Dendritic cell treated with granulocyte-macrophage colony-stimulating factor and Interleukin-4, amounts not matched to agents 40 ng/mL and 50 ng/mL, for 4 days (primary cell): ENCODE results near the gene ELF4.
A peak's percentile ranks its signal among the peaks of the same experiment; 100 is the strongest.

Source experiments
- H3K27ac Mint-ChIP-seq: one replicate; pipeline ENCODE4 v1.8.0; 2022; ENCODE audit warnings: mild to moderate bottlenecking, mixed read lengths
- H3K27me3 Mint-ChIP-seq: one replicate; pipeline ENCODE4 v1.8.0; 2022; ENCODE audit warnings: mild to moderate bottlenecking, mixed read lengths
- H3K36me3 Mint-ChIP-seq: one replicate; pipeline ENCODE4 v1.8.0; 2022; ENCODE audit warnings: low read depth, mixed read lengths
- H3K4me1 Mint-ChIP-seq: one replicate; pipeline ENCODE4 v1.8.0; 2022; ENCODE audit warnings: low read depth, mixed read lengths
- H3K4me3 Mint-ChIP-seq: one replicate; pipeline ENCODE4 v1.8.0; 2022; ENCODE audit warnings: mild to moderate bottlenecking, moderate library complexity, mixed read lengths
- H3K9me3 Mint-ChIP-seq: one replicate; pipeline ENCODE4 v1.8.0; 2022; ENCODE audit warnings: mixed read lengths
- intact Hi-C: fragments of 100-400 bp; cut with micrococcal nuclease; formaldehyde crosslinking; loops from one replicate; pipeline ENCODE4 v1.15.0; 2022

Gene ELF4

GRCh38 chrX:130105244-130105643 lies 5.1 kb downstream of the ELF4 start:
- intact Hi-C loops = no loop called here
- H3K27ac Mint-ChIP-seq = no peak overlapping the region

GRCh38 chrX:130103605-130104004 lies 6.7 kb downstream of the ELF4 start:
- intact Hi-C loops = no loop called here
- no peaks in the 10 kb centered on the region for H3K27me3 Mint-ChIP-seq
- H3K27ac Mint-ChIP-seq = no peak overlapping the region
- H3K36me3 Mint-ChIP-seq = peaks cover 63% of the 10 kb centered on the region
- peaks cover 91% of the 10 kb centered on the region for H3K4me1 Mint-ChIP-seq
- no peaks in the 10 kb centered on the region for H3K9me3 Mint-ChIP-seq
- H3K4me3 Mint-ChIP-seq = no peak overlapping the region

More at GRCh38 chrX:130105244-130105643, 5.1 kb downstream of the ELF4 start:
- H3K36me3 Mint-ChIP-seq = peaks cover 70% of the 10 kb centered on the region
- H3K4me3 Mint-ChIP-seq = no peak overlapping the region
- no peaks in the 10 kb centered on the region for H3K9me3 Mint-ChIP-seq
- H3K27me3 Mint-ChIP-seq = no peaks in the 10 kb centered on the region
- peaks cover 80% of the 10 kb centered on the region for H3K4me1 Mint-ChIP-seq

- H3K4me1 Mint-ChIP-seq = peaks cover 76% of the 10 kb centered on the region
- H3K27me3 Mint-ChIP-seq = no peaks in the 10 kb centered on the region
- H3K36me3 Mint-ChIP-seq = peaks cover 45% of the 10 kb centered on the region
- no peaks in the 10 kb centered on the region for H3K9me3 Mint-ChIP-seq
- no peak overlapping the region for H3K27ac Mint-ChIP-seq
- no peak overlapping the region for H3K4me3 Mint-ChIP-seq
- intact Hi-C loops = no loop called here
Measured at GRCh38 chrX:130100180-130100579, 10.1 kb downstream of the ELF4 start.

GRCh38 chrX:130098210-130098552 lies 12.1 kb downstream of the ELF4 start:
- Mint-ChIP-seq H3K27me3 (no peaks in the 10 kb centered on the region), H3K4me3 (no peak overlapping the region), H3K9me3 (no peaks in the 10 kb centered on the region), H3K27ac (peak overlapping the region; percentile 48), H3K36me3 (peaks cover 44% of the 10 kb centered on the region), H3K4me1 (peaks cover 78% of the 10 kb centered on the region)
- intact Hi-C loops = no loop called here

GRCh38 chrX:130097507-130098209 lies 12.6 kb downstream of the ELF4 start:
- H3K4me3 Mint-ChIP-seq = no peak overlapping the region
- peaks cover 44% of the 10 kb centered on the region for H3K36me3 Mint-ChIP-seq
- intact Hi-C loops = no loop called here
- H3K27ac Mint-ChIP-seq = peak overlapping the region; percentile 48
- no peaks in the 10 kb centered on the region for H3K9me3 Mint-ChIP-seq
- H3K4me1 Mint-ChIP-seq = peaks cover 78% of the 10 kb centered on the region
- no peaks in the 10 kb centered on the region for H3K27me3 Mint-ChIP-seq

GRCh38 chrX:130095249-130096030 lies 14.9 kb downstream of the ELF4 start:
- intact Hi-C loops = no loop called here
- H3K27ac Mint-ChIP-seq = no peak overlapping the region
- H3K9me3 Mint-ChIP-seq = no peaks in the 10 kb centered on the region
- peaks cover 25% of the 10 kb centered on the region for H3K36me3 Mint-ChIP-seq
- H3K27me3 Mint-ChIP-seq = no peaks in the 10 kb centered on the region
- H3K4me3 Mint-ChIP-seq = no peak overlapping the region
- H3K4me1 Mint-ChIP-seq = peaks cover 78% of the 10 kb centered on the region

GRCh38 chrX:130094696-130095095 lies 15.6 kb downstream of the ELF4 start:
- H3K4me1 Mint-ChIP-seq = peaks cover 76% of the 10 kb centered on the region

GRCh38 chrX:130093271-130093670 lies 17.0 kb downstream of the ELF4 start:
- H3K4me3 Mint-ChIP-seq = no peak overlapping the region
- H3K4me1 Mint-ChIP-seq = peaks cover 71% of the 10 kb centered on the region
- H3K27ac Mint-ChIP-seq = no peak overlapping the region
- no peaks in the 10 kb centered on the region for H3K27me3 Mint-ChIP-seq
- peaks cover 21% of the 10 kb centered on the region for H3K36me3 Mint-ChIP-seq
- intact Hi-C loops = no loop called here
- no peaks in the 10 kb centered on the region for H3K9me3 Mint-ChIP-seq

More at GRCh38 chrX:130094696-130095095, 15.6 kb downstream of the ELF4 start:
- intact Hi-C loops = no loop called here
- Mint-ChIP-seq H3K4me3 (no peak overlapping the region), H3K9me3 (no peaks in the 10 kb centered on the region), H3K27me3 (no peaks in the 10 kb centered on the region), H3K27ac (no peak overlapping the region), H3K36me3 (peaks cover 25% of the 10 kb centered on the region)

GRCh38 chrX:130091980-130092522 lies 18.2 kb downstream of the ELF4 start:
- no peaks in the 10 kb centered on the region for H3K9me3 Mint-ChIP-seq
- intact Hi-C loops = no loop called here
- H3K27me3 Mint-ChIP-seq = no peaks in the 10 kb centered on the region
- H3K4me1 Mint-ChIP-seq = peaks cover 76% of the 10 kb centered on the region
- peak overlapping the region; percentile 82 for H3K27ac Mint-ChIP-seq
- peak overlapping the region; percentile 55 for H3K4me3 Mint-ChIP-seq
- H3K36me3 Mint-ChIP-seq = peaks cover 26% of the 10 kb centered on the region

GRCh38 chrX:130090364-130090763 lies 19.9 kb downstream of the ELF4 start:
- H3K4me1 Mint-ChIP-seq = peaks cover 84% of the 10 kb centered on the region
- H3K9me3 Mint-ChIP-seq = no peaks in the 10 kb centered on the region
- peaks cover 28% of the 10 kb centered on the region for H3K36me3 Mint-ChIP-seq
- no peaks in the 10 kb centered on the region for H3K27me3 Mint-ChIP-seq
- intact Hi-C loops = no loop called here
- H3K4me3 Mint-ChIP-seq = no peak overlapping the region
- H3K27ac Mint-ChIP-seq = peak overlapping the region; percentile 63

- H3K36me3 Mint-ChIP-seq = peaks cover 24% of the 10 kb centered on the region
- no peaks in the 10 kb centered on the region for H3K9me3 Mint-ChIP-seq
- H3K4me1 Mint-ChIP-seq = peaks cover 84% of the 10 kb centered on the region
- peak overlapping the region; percentile 89 for H3K27ac Mint-ChIP-seq
- intact Hi-C loops = no loop called here
- H3K27me3 Mint-ChIP-seq = no peaks in the 10 kb centered on the region
- H3K4me3 Mint-ChIP-seq = peak overlapping the region; percentile 26
Measured at GRCh38 chrX:130086447-130087206, 23.7 kb downstream of the ELF4 start.

- Mint-ChIP-seq H3K27ac (peak overlapping the region; percentile 89), H3K36me3 (peaks cover 33% of the 10 kb centered on the region), H3K27me3 (no peaks in the 10 kb centered on the region), H3K4me3 (no peak overlapping the region), H3K9me3 (no peaks in the 10 kb centered on the region), H3K4me1 (peaks cover 89% of the 10 kb centered on the region)
- intact Hi-C loops = no loop called here
Measured at GRCh38 chrX:130085551-130086446, 24.5 kb downstream of the ELF4 start.

GRCh38 chrX:130084631-130085237 lies 25.6 kb downstream of the ELF4 start:
- H3K9me3 Mint-ChIP-seq = no peaks in the 10 kb centered on the region
- intact Hi-C loops = no loop called here
- H3K36me3 Mint-ChIP-seq = peaks cover 42% of the 10 kb centered on the region
- peak overlapping the region; percentile 89 for H3K27ac Mint-ChIP-seq
- peaks cover 86% of the 10 kb centered on the region for H3K4me1 Mint-ChIP-seq
- H3K27me3 Mint-ChIP-seq = no peaks in the 10 kb centered on the region
- peak overlapping the region; percentile 10 for H3K4me3 Mint-ChIP-seq
